HG02642 (cell line): ENCODE data around the gene TMEM175.

Experiments
- ATAC-seq: cut with Tn5 transposase; IDR thresholded peaks from one replicate; pipeline ENCODE4 v1.9.1; 2021; ENCODE audit warnings: mild to moderate bottlenecking; ENCODE audit not compliant: unreplicated experiment, poor library complexity

The TMEM175 gene

DNA sequence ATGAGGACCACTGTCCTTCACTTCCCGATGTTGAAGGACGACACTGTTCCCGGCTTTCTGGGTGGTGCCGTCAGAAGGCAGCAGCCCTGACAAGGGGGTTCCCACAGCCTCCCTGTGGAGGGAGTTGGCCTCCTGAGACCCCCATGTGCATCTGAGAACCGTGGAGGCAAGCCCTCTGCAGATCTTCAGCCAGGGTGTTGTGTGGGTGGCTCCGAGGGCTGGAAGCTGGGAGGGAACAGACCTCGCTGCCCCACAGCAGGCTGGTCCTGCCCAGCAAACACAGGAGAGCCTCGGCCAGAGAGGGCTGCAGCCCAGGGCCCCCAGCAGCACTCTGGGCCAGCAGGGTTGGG, 24.9 kb downstream of the TMEM175 start:
- ATAC-seq = no peak

DNA sequence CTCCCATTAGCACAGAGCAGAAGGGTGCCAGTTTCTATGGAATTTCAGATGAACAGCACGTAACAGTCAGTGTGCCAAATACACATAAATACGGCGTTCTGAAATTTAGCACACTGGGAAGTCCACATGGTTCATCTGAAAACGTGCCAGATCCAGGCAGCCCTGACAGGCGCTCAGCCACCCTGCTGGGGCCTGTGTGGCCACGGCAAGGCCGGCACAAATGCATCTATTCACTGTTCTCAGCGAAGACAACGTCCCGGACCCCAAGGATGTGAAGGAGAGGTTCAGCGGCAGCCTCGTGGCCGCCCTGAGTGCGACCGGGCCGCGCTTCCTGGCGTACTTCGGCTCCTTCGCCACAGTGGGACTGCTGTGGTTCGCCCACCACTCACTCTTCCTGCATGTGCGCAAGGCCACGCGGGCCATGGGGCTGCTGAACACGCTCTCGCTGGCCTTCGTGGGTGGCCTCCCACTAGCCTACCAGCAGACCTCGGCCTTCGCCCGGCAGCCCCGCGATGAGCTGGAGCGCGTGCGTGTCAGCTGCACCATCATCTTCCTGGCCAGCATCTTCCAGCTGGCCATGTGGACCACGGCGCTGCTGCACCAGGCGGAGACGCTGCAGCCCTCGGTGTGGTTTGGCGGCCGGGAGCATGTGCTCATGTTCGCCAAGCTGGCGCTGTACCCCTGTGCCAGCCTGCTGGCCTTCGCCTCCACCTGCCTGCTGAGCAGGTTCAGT, 25.5 kb downstream of the TMEM175 start:
- no peak for ATAC-seq

DNA sequence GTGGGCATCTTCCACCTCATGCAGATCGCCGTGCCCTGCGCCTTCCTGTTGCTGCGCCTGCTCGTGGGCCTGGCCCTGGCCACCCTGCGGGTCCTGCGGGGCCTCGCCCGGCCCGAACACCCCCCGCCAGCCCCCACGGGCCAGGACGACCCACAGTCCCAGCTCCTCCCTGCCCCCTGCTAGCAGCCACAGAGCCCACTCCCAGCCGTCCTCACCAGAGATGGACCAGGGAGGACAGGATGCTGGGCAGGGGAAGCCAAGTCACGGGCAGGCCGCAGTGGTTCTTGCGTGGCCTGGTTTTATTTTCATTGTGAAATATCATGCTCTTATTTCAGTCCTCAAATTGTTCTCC, 26.0 kb downstream of the TMEM175 start:
- no peak for ATAC-seq

DNA sequence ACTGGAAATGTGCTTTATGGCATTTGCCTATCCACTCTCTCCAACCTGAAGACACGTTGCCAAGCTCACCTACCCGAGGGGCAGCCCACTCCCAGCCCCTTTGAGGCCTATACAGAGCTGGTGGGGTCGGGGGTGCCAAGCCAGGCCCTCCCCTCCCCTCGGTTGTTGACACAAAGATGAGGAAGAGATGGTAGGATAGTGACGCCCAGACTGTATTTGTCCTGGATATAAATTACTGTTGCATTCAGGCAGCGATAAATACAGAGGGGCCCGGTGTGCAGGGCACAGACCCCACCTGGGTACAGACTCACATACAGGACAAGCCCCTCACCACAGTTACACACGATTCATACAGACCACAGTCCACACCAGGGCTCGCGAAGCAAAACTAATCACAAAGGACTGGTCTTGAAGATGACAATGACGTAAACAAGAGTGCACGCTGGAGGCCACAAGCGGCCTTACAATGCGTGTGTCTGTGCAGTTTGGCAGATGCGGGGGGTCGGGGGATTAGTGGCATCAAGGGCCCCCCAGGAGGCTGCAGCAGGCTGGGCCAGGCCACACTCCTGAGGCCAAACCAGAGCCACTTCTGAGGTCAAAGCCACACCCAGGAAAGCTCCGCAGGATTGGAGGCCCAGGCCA, 26.6 kb downstream of the TMEM175 start:
- ATAC-seq = no peak

DNA sequence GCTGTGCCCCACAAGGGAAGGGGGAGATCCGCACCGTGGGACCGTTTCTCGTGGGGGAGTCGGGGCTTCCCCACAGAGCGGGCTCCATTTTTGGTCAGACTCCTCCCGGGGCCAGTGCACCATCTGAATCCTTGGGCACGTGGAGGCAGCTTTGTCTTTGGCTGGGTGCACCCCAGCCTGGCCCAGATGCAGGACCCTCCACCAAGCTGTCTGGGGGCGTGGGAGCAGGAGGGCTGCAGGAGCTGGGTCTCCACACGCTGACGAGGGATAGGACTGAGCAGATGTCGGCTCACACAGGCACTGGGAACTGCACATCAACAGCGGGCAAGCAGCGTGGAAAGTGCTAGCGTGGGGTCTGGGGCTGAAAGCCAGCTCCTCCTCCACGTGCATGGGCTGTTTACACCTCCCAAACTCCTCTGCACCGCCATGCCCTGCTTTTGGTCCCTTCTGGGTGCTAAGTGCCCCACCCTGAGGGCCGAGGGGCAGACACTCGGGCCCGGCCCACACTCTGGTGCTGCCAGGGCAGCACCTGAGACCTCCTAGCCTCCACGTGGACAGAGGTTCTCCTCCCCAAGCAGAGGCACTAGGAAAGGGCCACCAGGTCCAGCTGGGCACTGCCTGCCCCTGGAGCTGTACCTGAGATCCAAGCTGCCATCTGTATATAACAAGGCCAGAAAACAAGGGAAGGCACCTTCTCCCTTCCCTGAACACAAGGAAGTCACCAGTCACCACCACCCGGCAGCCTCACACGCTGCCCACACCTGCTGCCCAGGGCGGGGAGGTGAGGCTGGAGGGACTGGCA, 27.3 kb downstream of the TMEM175 start:
- ATAC-seq = no peak

DNA sequence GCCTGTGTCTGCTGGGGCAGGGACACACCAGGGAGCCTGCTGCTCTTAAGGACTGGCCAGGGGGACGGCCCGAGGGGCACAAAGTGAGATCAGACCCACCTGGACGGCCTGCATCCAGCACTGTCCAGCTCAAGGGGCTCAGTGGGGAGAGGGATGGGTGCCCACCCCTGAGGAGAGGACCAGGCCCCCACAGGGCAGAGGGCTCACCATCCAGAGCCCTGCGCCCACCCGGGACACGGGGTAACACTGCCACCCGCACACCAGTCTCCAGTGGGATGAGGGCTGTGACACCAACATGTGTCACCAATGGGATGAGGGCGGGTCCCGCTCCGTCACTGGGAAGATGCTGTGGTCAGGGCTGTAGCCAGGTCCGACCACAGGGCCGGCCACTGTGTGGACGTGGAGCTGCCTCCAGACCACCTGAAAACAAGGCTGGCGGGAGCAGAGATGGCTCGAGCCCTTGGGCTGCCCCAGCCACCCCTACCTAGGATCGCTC, 27.9 kb downstream of the TMEM175 start:
- no peak for ATAC-seq

DNA sequence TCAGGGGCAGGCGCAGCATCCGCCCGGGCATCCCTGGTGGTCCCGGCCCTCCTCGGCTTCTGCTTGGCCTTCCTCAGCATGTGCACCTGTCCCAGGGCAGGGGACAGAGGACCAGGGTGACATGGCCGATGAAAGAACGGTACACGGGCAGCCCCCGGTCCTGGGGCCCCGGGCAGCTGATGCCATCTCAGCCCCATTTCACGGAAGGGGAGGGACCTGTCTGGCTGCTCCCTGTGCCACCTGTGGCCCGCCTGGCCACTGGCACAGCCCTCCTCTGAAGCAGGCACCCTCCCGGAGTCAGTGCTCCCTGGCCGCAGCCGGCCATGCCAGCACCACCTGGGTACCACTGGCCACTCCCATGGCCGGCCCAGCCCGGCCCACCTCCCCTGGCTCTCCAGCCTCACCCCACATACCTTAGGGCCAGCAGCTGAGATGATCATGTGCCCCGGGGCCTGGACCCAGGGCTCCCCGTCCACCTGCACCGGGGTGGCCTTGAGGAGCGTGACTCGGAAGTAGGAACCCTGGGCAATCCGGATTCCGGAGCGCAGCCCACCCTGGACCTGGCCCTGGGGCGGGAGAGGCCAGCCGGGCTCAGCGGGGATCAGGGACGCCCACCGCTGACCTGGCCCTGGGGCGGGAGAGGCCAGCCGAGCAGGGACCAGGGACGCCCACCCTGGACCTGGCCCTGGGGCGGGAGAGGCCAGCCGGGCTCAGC, 28.5 kb downstream of the TMEM175 start:
- no peak for ATAC-seq

DNA sequence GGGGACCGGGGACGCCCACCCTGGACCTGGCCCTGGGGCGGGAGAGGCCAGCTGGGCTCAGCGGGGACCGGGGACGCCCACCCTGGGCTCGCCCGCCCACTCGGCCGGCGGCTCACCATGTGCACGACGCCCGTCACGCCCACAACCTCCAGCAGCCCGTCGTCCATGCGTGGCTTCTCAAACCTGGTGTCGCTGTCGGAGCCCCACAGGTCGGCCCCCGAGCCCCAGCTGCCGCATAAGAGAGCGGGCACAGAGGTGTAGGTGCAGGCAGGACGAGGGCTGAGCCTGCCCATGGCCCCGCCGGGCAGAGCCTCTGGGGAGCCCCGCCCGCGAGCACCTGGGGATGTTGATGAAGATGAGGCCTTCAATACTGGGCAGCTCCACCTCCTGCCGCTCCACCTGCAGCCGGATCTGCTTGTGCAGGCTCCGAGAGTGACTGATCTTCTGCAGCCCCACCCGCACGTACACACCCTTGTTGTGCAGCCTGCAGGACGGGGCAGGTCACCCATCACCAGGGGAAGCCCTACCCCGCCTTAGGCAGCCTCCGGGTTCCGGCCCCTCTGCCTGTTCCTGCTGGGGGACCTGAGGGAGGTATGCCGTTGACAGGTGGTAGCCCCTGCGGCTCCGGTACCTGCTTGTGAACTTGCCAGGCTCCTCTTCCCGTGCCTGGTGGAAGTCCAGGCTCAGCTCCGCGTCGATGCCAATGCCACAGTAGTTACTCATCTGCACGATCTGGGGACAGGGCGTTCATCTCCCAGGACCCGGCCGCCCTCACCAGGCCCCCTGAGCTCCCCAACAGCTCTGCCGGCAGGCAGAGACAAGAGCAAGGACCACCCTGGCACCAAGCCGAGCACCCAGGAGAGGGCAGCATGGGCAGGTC, 29.3 kb downstream of the TMEM175 start:
- ATAC-seq = no peak

DNA sequence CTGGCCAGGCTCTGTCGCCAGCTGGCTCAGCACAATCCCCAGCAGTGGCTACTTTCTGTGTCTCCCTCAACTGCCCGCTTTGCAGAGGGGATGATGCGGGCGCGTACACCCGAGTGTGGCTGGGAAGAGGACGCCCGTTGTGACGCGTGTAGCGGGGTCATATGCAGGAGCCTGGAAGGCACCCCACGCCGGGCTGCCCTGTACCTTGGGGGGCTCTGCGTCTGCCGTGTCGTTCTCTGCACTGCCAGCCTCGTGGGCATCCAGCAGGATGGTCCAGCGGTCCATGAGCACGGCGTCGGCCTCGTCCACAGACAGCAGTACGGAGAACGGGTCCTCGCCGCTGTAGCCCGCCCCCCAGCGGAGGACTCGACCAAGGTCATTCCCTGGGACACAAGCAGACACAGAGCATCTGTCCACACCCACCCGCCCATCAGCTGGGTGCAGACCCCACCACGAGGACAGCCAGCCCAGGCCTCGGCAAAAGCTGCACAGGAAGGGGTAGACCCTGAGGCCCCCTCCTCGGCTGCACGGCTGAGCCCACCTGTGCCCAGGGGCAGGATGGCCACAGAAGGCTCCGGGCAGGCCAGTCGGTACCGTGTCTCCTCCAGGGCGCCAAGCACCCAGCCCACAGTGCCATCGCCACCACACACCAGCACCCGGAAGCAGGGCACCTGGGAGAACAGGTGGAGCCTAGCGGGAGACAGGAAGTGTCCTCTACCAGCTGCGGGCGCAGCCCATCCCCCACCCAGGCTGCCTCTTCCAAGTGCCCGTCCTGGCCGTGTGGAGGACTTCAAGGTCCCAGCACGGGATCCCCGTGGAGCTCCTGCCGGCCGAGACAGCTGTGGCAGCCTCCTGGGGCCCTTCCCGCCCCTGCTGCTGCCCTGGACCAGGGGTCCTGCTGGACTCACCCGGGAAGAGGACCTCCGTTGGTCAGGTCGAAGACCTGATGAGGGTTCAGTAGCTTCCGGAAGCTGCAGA, 30.3 kb downstream of the TMEM175 start:
- no peak for ATAC-seq

DNA sequence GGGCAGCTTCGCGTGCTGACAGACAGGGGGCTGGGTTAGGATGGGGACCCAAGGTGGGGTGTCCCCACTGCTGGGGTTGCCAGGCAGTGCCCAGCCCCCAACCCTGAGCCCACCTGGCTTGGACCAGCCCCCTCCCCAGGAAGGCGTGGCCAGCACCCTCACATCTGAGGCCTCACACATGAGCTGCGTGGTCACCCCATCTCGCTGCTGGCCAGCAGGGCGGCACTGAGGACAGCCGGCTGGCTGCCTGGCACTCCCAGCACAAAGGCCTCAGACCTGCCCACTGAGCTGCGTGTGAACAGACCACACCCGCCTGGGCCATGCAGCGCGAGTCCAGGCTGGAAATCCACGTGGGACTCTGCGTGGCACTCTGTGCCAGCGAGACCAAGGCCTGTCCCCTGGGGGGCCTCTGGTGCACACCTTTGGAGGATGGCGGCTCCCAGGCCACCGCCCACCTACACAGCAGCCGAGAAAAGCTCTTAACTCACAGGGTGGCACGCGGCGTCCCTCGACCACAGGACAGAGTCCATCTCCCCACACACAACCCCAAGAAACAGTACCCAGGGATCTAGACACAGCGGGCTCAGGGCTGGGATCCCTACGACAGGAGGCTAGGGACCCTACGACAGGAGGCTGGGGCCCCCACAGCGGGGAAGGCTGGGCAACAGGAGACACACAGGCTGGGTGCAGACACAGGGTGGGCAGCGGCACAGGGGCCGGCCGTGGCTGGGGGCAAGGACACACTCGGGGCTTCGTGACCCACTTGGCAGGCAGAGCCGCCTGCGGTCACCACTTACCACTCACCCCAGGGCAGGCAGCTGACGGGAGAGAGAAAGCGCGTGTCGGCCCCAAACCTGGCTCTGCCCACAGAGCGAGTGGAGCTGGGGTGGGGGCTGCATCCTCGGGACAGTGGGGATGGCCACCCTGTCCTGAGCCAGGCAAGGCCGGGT, 31.3 kb downstream of the TMEM175 start:
- ATAC-seq = no peak

DNA sequence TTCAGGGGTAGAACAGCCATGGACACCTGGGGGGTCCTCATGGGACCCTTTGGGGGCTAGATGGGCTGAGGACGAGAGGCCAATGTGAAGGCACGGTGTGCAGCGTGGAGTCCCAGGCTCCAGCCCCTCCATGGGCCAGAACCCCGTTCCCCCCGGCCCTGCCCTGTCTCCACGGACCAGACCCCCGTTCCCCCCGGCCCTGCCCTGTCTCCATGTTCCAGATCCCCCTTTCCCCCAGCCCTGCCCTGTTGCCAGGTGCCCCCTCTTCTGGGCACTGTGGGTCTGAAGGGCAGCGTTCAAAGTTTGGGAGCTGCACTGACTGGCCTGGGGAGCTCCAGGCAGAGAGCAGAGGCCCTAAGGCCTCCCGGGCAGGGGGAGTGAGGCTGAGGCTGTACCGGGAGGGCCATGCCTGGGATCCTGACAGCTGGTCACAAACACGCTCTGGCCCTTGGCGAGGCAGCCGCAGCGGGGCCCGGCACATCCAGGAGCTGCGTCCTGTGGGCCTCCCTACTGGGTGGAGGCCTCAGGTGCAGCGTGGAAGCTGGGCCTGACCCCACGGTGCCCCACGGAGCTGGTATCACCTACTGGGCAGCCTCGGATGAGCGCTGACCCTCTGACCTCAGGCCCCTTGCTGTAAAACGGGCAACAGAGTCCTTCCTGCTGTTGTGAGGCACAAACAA, 32.2 kb downstream of the TMEM175 start:
- ATAC-seq = no peak

DNA sequence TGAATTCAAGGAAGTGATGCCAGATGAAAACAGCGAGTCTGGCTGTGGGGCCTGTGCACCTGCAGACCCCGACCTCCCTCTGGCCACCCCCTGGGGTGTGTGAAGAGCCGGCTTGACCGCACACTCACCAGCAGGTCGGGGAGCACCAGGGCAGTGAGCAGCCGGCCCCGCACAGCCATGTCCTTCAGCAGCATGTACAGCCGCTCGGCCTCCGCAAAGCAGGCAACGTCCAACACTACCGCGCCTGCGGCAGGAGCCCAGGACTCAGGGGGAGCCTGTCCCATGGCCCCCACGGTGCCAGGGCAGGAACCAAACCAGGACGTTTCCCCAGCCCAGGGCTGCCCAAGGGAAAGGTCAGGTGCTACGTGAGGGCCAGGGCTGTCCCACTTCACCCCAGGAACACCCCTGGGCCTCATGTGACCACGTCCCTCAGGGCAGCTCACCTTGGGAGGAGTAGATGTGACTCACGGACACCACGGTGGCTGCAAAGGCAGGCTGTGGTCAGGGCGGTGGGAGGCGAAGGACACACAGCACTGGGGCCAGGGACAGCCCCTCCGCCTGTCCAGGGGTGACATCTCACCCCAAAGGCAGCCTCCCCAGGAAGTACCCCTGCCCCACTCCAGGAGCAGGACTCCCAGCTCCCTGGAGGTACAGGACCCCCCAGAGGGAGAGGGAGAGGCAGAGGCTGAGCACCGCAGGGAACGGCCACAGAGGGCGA, 32.9 kb downstream of the TMEM175 start:
- no peak for ATAC-seq

DNA sequence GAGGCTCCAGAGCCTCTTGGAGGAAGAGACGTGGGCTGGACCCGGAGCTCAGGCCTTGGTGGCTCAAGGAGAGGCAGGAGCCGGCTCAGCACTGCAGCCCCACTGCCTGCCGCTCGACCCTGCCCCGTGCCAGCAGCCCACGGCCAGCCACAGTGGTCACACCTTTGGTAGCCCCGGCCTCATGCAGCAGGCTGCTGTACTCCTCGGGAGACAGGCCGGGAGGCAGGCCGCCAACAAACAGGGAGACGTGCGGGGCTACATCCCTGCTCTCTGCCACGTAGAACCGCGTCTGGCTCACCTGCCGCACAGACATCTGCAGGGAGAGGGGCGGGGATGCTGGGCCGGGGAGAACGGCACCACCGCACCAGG, 33.5 kb downstream of the TMEM175 start:
- no peak for ATAC-seq

DNA sequence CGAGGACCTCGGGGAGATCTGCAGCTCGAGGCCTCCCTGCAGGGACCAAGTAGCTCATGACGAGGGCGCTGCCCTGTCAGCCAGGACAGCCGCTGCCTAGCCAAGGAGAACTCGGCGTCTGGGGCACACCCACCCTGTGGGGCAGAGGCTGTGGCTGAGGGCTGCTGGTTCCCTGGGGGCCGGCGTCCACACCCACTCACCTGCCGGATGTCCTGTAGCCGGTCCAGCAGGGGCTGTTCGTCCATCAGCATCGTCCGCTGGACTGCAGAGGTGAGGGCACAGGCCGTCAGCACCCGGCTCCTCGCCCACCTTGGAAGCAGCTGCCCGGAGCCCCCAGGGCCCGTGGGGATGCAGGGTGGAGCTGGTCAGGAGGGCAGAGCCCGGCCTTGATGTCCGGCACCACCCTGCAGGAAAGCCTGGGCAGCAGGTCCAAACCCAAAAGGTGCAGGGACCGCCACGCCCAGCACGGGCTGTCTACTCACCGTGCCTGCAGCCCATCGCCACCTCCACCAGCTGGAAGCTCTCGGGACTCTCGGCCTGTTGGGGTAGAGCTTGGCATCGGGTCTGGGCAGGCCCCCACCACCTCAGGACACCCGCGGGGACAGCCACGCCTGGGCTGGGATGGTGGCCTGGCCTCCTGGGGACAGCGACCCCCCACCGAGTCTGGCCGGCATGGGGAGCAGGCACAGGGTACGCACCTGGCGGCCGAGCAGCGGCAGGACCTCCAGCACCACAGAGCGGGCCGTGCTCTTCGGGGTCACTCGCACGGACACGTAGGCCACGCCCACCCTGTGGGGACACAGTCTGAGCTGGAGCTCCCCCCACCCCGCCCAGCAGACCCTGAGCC, 34.2 kb downstream of the TMEM175 start:
- ATAC-seq = no peak
